Measurements from ENCODE around the gene DLG5.

The DLG5 gene

DNA sequence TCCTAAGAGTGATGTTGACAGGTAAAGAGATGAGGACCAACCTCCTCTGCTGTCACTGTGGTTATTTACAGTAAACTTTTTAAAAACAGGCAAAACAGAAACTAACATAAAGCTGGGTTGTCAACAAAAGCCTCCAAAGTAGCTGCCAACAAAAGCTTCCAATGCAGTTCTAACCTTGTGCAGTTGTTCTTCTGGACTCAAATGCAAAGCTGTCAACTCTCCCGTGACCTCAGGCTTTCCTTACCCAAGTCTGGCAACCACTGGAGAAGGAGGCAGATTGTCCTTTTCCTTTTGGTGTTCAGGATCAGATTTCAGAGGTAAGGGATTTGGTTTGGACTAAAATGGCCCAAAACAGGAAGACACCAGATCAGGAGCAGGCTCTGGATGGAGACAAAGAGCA, 63.1 kb downstream of the DLG5 start:
- H3K4me3 ChIP-seq (ENCODE audit: low read length): no peak overlapping the region
- TF ChIP-seq, protein P1, sequence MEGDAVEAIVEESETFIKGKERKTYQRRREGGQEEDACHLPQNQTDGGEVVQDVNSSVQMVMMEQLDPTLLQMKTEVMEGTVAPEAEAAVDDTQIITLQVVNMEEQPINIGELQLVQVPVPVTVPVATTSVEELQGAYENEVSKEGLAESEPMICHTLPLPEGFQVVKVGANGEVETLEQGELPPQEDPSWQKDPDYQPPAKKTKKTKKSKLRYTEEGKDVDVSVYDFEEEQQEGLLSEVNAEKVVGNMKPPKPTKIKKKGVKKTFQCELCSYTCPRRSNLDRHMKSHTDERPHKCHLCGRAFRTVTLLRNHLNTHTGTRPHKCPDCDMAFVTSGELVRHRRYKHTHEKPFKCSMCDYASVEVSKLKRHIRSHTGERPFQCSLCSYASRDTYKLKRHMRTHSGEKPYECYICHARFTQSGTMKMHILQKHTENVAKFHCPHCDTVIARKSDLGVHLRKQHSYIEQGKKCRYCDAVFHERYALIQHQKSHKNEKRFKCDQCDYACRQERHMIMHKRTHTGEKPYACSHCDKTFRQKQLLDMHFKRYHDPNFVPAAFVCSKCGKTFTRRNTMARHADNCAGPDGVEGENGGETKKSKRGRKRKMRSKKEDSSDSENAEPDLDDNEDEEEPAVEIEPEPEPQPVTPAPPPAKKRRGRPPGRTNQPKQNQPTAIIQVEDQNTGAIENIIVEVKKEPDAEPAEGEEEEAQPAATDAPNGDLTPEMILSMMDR (IDR thresholded peaks at IDR 0.05; ENCODE audit: insufficient read depth, low read depth, low read length, missing control alignments): no peak
- no peak for DNase-seq (ENCODE audit: low read depth)

DNA sequence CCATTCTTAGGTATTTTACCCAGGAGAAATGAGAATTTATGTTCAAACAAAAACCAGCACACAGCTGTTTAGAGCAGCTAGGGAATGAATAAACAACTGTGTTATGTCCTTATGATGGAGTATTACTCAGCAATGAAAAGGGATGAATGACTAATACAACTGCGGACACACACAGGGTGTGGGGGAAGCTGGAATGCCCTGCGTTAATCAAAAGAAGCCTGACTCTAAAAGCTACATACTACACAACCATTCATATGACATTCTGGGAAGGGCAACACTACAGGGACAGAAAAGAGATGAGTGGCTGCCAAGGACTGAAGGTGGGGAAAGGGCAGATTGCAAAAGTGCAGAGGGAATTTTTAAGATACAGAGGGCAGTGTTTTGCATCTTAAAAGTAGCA, 64.0 kb downstream of the DLG5 start:
- TF ChIP-seq, protein P1 (IDR thresholded peaks at IDR 0.05; ENCODE audit: insufficient read depth, low read depth, low read length, missing control alignments): no peak
- peak; percentile 36 for DNase-seq (ENCODE audit: low read depth)
- no peak overlapping the region for H3K4me3 ChIP-seq (ENCODE audit: low read length)

DNA sequence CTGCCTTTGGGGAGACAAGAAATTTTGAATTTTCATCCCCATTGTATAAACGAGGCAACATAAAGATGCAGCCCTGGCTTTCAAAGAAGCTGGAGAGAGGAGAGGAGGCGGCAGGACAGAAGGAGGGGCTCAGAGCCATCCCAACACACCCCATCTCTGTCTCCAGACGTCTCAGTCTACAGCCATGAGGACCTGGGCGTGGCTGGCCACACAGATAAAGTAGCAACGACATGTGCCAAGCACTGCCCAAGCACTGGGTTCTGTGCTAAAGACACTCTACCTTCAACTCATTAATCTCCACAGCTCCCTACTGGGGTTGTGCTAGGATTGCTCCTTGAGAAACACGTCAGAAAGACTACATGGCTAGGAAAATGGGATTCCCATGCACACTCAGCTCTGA, 65.2 kb downstream of the DLG5 start:
- TF ChIP-seq, protein P1 (IDR thresholded peaks at IDR 0.05; ENCODE audit: insufficient read depth, low read depth, low read length, missing control alignments): no peak
- H3K4me3 ChIP-seq (ENCODE audit: low read length): no peak overlapping the region
- no peak for DNase-seq (ENCODE audit: low read depth)

DNA sequence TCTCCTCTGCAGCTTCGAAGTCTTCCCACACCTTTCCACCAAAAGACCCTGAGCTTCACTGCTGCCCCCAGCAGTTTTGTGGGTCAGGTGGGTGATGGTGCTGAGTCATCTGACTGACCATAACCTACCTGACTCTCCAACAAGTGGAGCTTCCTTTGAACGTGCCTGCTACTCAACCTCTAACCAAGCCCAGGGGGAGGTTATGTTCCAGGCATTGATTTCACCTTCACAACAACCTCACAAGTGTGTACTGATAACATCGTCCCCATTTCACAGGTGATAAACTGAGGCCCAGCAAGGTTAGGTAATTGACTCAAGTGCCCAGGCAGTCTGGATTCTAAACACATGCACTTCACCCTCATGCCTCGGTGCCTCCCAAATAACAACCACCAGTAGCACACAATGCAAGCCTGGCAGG, 66.7 kb downstream of the DLG5 start:
- no peak overlapping the region for H3K4me3 ChIP-seq (ENCODE audit: low read length)
- DNase-seq (ENCODE audit: low read depth): no peak
- TF ChIP-seq, protein P1 (IDR thresholded peaks at IDR 0.05; ENCODE audit: insufficient read depth, low read depth, low read length, missing control alignments): no peak

DNA sequence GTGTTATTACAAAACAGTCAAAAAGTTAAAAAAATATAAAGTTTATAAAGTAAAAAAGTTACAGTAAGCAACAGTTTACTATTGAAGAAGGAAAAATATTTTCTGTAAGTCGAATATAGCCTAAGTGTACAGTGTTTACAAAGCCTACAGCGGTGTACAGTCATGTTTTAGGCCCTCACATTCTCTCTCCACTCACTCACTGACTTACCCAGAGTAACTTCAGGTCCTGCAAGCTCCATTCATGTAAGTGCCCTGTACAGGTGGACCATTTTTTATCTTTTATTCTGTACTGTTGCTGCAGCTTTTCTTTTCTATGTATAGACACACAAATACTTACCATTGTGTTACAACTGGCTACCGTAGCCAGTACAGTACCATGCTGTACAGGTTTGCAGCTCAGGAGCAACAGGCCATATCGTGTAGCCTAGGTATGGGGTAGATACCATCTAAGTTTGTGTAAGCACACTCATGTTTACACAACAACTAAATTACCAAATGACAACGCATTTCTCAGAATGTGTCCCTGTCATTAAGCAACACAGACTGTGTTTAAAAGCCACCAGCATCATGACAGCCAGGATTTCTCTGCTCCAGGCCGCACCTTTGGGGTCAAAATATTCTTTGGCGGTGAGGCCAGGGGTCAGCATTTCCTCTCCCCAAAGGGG, 67.2 kb downstream of the DLG5 start:
- DNase-seq (ENCODE audit: low read depth): peak; percentile 27
- TF ChIP-seq, protein P1 (IDR thresholded peaks at IDR 0.05; ENCODE audit: insufficient read depth, low read depth, low read length, missing control alignments): no peak
- no peak overlapping the region for H3K4me3 ChIP-seq (ENCODE audit: low read length)

DNA sequence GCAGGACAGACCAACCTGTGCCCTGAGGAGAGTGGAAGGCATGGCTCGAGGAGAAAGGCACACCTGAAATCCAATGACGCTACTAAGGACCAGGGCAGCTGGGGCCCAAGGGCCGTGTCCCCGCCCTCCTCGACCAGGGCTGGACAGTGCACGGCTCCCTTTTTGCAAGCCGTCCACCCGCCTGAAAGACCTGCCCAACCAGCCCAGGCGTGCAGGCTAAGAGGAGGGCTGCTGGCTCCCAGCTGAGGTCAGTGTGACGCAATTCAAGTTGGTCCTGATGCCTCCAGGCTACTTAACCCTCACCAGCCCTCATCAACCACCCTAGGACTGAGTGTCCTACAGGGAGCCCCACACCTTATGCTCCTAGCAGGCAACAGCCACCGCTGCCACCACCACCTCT, 69.3 kb downstream of the DLG5 start:
- H3K4me3 ChIP-seq (ENCODE audit: low read length): no peak overlapping the region
- TF ChIP-seq, protein P1 (IDR thresholded peaks at IDR 0.05; ENCODE audit: insufficient read depth, low read depth, low read length, missing control alignments): no peak
- DNase-seq (ENCODE audit: low read depth): peak; percentile 36

DNA sequence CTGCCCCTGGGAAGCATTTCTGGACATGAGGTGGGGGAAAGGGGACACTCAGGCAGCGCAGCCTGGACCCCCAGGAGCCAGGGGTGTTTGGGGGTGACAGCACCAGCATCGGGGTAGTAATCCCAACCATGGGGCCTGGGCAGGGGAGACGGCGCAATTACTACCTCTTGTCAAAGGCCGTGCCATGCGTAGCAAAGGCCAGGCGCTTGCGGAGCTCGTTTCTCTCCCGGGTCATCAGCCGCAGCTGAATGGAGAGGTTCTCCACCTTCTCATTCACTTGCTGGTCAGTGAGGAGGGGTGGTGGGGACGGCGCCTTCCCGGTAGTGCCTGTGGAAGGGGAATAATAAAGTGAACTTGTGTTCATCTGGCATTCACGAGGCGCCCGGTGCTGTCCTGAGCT, 70.0 kb downstream of the DLG5 start:
- H3K4me3 ChIP-seq (ENCODE audit: low read length): no peak overlapping the region
- no peak for DNase-seq (ENCODE audit: low read depth)
- TF ChIP-seq, protein P1 (IDR thresholded peaks at IDR 0.05; ENCODE audit: insufficient read depth, low read depth, low read length, missing control alignments): no peak
